GM23338 (cell line): ENCODE data around the gene HNF1A. TPM values are rescaled to one million over a fixed set of nuclear protein-coding genes. Genes with fewer than 3 reads are reported as not detected.

Experiments
- ATAC-seq: fragments of 200-7000 bp; cut with Tn5 transposase; 3 replicates; pipeline ENCODE4 v1.9.1; 2020
- DNase-seq: peaks from one replicate; pipeline ENCODE4 v3.0.0-alpha.2; 2015; ENCODE audit warnings: low spot score
- H2AFZ ChIP-seq: fragments of 200-600 bp; sonication (generic); 2 replicates; pipeline ENCODE4 v1.8.0; 2016; ENCODE audit warnings: antibody characterized with exemption, mild to moderate bottlenecking, moderate library complexity
- H3F3A ChIP-seq: fragments of 200-600 bp; sonication (generic); replicated peaks from 2 replicates; pipeline ENCODE4 v1.8.0; 2017; ENCODE audit warnings: antibody characterized with exemption, mixed run types, low read depth
- H3K27ac ChIP-seq: fragments of 200-600 bp; sonication (generic); 2 replicates; pipeline ENCODE4 v1.6.1; 2016; ENCODE audit warnings: low read depth
- H3K27me3 ChIP-seq: fragments of 200-600 bp; sonication (generic); 2 replicates; pipeline ENCODE4 v1.8.0; 2016; ENCODE audit warnings: mild to moderate bottlenecking, mixed run types, moderate library complexity; ENCODE audit not compliant: insufficient read depth
- H3K36me3 ChIP-seq: fragments of 200-600 bp; sonication (generic); 2 replicates; pipeline ENCODE4 v1.8.0; 2016; ENCODE audit warnings: mild to moderate bottlenecking; ENCODE audit not compliant: insufficient read depth
- H3K4me1 ChIP-seq: fragments of 200-600 bp; sonication (generic); 2 replicates; pipeline ENCODE4 v1.8.0; 2016; ENCODE audit warnings: mild to moderate bottlenecking, moderate library complexity; ENCODE audit not compliant: insufficient read depth
- H3K4me2 ChIP-seq: fragments of 200-600 bp; sonication (generic); 2 replicates; pipeline ENCODE4 v1.7.1; 2017; ENCODE audit warnings: mixed run types
- H3K4me3 ChIP-seq: fragments of 200-600 bp; sonication (generic); 2 replicates; pipeline ENCODE4 v1.6.1; 2016; ENCODE audit warnings: mixed run types
- H3K79me2 ChIP-seq: fragments of 200-600 bp; sonication (generic); replicated peaks from 2 replicates; pipeline ENCODE4 v1.8.0; 2017; ENCODE audit warnings: mild to moderate bottlenecking; ENCODE audit not compliant: insufficient read depth
- H3K9me2 ChIP-seq: fragments of 200-600 bp; sonication (generic); 2 replicates; pipeline ENCODE4 v1.8.0; 2017; ENCODE audit not compliant: insufficient read depth
- H4K20me1 ChIP-seq: fragments of 200-600 bp; sonication (generic); replicated peaks from 2 replicates; pipeline ENCODE4 v1.8.0; 2017; ENCODE audit warnings: mild to moderate bottlenecking; ENCODE audit not compliant: insufficient read depth
- H3K27ac Mint-ChIP-seq: 2 replicates; pipeline ENCODE4 v1.8.0; 2020; ENCODE audit warnings: inconsistent platforms, mild to moderate bottlenecking, moderate library complexity, mixed read lengths
- H3K27me3 Mint-ChIP-seq: 3 replicates; pipeline ENCODE4 v1.8.0; 2022; ENCODE audit warnings: low read depth, mild to moderate bottlenecking, moderate library complexity, mixed read lengths, inconsistent platforms; ENCODE audit not compliant: insufficient read depth, poor library complexity
- H3K36me3 Mint-ChIP-seq: 3 replicates; pipeline ENCODE4 v1.8.0; 2021; ENCODE audit warnings: low read depth, mild to moderate bottlenecking, inconsistent platforms, moderate library complexity, mixed read lengths
- H3K4me1 Mint-ChIP-seq: 3 replicates; pipeline ENCODE4 v1.8.0; 2020; ENCODE audit warnings: mild to moderate bottlenecking, inconsistent platforms, mixed read lengths
- H3K4me3 Mint-ChIP-seq: 3 replicates; pipeline ENCODE4 v1.8.0; 2021; ENCODE audit warnings: moderate library complexity, mild to moderate bottlenecking, inconsistent platforms, mixed read lengths
- H3K9me3 Mint-ChIP-seq: 3 replicates; pipeline ENCODE4 v1.8.0; 2020; ENCODE audit warnings: moderate library complexity, mild to moderate bottlenecking, inconsistent platforms, mixed read lengths
- CREB1 ChIP-seq: fragments of 250-450 bp; sonication (Bioruptor Pico); IDR thresholded peaks from 2 replicates; pipeline ENCODE4 v1.5.0; 2020; ENCODE audit warnings: low read depth, mild to moderate bottlenecking, moderate library complexity
- EZH2 ChIP-seq: fragments of 200-600 bp; sonication (generic); IDR thresholded peaks from one replicate; pipeline ENCODE4 v1.8.0; 2017; ENCODE audit warnings: antibody characterized with exemption, mild to moderate bottlenecking, low read depth; ENCODE audit not compliant: unreplicated experiment
- EZH2phosphoT487 ChIP-seq: fragments of 200-600 bp; sonication (generic); IDR thresholded peaks from one replicate; pipeline ENCODE4 v1.8.1; 2018; ENCODE audit warnings: antibody characterized with exemption; ENCODE audit not compliant: unreplicated experiment
- JUNB ChIP-seq: IDR thresholded peaks from one replicate; pipeline ENCODE4 v1.6.1; 2016; ENCODE audit warnings: antibody characterized with exemption; ENCODE audit not compliant: unreplicated experiment
- POLR2AphosphoS5 ChIP-seq: IDR thresholded peaks from 2 replicates; pipeline ENCODE4 v1.6.1; 2016; ENCODE audit warnings: antibody characterized with exemption, low read depth
- REST ChIP-seq: IDR thresholded peaks from one replicate; pipeline ENCODE4 v1.6.1; 2018; ENCODE audit warnings: antibody characterized with exemption; ENCODE audit not compliant: unreplicated experiment
- STAT1 ChIP-seq: IDR thresholded peaks from one replicate; pipeline ENCODE4 v1.6.1; 2016; ENCODE audit warnings: antibody characterized with exemption; ENCODE audit not compliant: unreplicated experiment
- ZNF331 ChIP-seq: fragments of 250-450 bp; sonication (Bioruptor Pico); IDR thresholded peaks from 2 replicates; pipeline ENCODE4 v1.5.0; 2020; ENCODE audit warnings: low read depth, mild to moderate bottlenecking, moderate library complexity
- ZNF462 ChIP-seq: fragments of 250-450 bp; sonication (Bioruptor Pico); IDR thresholded peaks from 2 replicates; pipeline ENCODE4 v1.5.0; 2020; ENCODE audit warnings: mild to moderate bottlenecking, moderate library complexity
- polyA plus RNA-seq: library from polyadenylated mRNA; unstranded; fragments of >200 nt; fragmentation: Nextera tagmentation; extraction: Ambion mirVana; gene quantifications from 2 replicates; pipeline ENCODE4 v1.2.1, GENCODE V29; 2016
- total RNA-seq: library from RNA; depleted of rRNA; stranded (reverse); fragments of >200 nt; shearing (Covaris generic); gene quantifications from 2 replicates; pipeline ENCODE4 v1.2.3, GENCODE V29; 2014

The HNF1A gene
- total and polyA plus RNA-seq, 2 experiments from 2014 or later, result 0.11 TPM; not detected in 1

DNA sequence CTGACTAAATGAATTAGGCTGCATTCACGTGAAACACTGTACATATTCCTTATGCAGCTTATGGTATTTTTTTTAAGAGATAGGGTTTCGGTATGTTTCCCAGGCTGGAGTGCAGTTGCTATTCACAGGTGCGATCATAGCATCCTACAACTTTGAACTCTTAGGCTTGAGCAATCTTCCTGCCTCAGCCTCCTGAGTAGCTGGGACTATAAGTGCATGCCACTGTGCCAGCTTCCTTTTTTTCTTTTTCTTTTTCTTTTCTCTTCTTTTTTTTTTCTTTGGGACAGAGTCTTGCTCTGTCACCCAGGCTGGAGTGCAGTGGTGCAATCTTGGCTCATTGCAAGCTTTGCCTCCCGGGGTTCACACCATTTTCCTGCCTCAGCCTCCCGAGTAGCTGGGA, 38.3 kb upstream of the HNF1A start (continued):
- no peak for TF ChIP-seq REST
- TF ChIP-seq CREB1 (CRISPR knock-in tag), result no peak
- TF ChIP-seq POLR2AphosphoS5, result no peak

DNA sequence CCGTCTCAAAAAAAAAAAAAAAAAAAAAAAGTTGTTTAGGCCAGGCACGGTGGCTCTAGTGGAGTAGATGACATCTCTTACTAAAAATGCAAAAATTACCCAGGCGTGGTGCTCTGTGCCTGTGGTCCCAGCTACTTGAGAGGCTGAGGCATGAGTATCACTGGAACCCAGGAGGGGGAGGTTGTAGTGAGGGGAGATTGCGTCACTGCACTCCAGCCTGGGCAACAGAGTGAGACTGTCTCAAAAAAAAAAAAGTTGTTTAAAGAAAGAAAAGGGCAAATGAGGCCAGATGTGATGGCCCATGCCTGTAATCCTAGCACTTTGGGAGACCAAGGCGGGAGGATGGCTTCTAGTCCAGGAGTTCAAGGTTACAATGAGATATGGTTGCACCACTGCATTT, 37.5 kb upstream of the HNF1A start:
- H4K20me1 ChIP-seq, result no peaks in the 10 kb centered on the region
- H3K4me1 ChIP-seq, result no peaks in the 10 kb centered on the region
- H3K9me3 Mint-ChIP-seq, result no peaks in the 10 kb centered on the region
- no peak for TF ChIP-seq ZNF331
- TF ChIP-seq EZH2phosphoT487, result no peak
- no peak for TF ChIP-seq EZH2
- no peak for TF ChIP-seq STAT1
- TF ChIP-seq ZNF462, result no peak
- TF ChIP-seq JUNB, result no peak
- H3K4me1 Mint-ChIP-seq, result peaks cover 5% of the 10 kb centered on the region; the same call in 2 of the 3 replicates
- no peak overlapping the region for H3K4me3 Mint-ChIP-seq
- no peak overlapping the region for H3K27ac ChIP-seq
- no peaks in the 10 kb centered on the region for H3K27me3 Mint-ChIP-seq
- H3K27ac Mint-ChIP-seq, result no peak overlapping the region
- no peak overlapping the region for H2AFZ ChIP-seq
- H3K36me3 Mint-ChIP-seq, result no peaks in the 10 kb centered on the region
- no peak for ATAC-seq
- no peak for DNase-seq
- no peaks in the 10 kb centered on the region for H3F3A ChIP-seq
- H3K4me3 ChIP-seq, result no peak overlapping the region
- H3K79me2 ChIP-seq, result no peaks in the 10 kb centered on the region
- H3K27me3 ChIP-seq, result no peaks in the 10 kb centered on the region
- no peak overlapping the region for H3K4me2 ChIP-seq
- H3K36me3 ChIP-seq, result no peaks in the 10 kb centered on the region
- no peaks in the 10 kb centered on the region for H3K9me2 ChIP-seq
